Natural killer cell (primary cell): Measurements from ENCODE around the gene CLEC2A. TPM values are rescaled to one million over a fixed set of nuclear protein-coding genes. Genes with fewer than 3 reads are reported as not detected.

Experiments
- ATAC-seq, 3 donors: fragments of 150-1000 bp in 2 of 3; fragments of 200-7000 bp in 1 of 3; cut with Tn5 transposase; 1 replicate in 1 of 3; 2 replicates in 2 of 3; pipeline ENCODE4 v1.10.0; 2021; ENCODE audit warnings: mild to moderate bottlenecking in 2 of 3, moderate library complexity in 2 of 3
- DNase-seq, 2 donors: peaks; one replicate each; pipeline versions ENCODE4 v3.0.0 to v3.0.0-alpha.2; 2013 to 2021; ENCODE audit warnings: mixed read lengths in 1 of 2
- H3K27ac ChIP-seq: one replicate; pipeline ENCODE4 v1.5.1; 2013; ENCODE audit warnings: mild to moderate bottlenecking, low read length
- H3K27me3 ChIP-seq: one replicate; pipeline ENCODE4 v1.6.1; 2013; ENCODE audit warnings: low read length; ENCODE audit not compliant: control insufficient read depth, insufficient read depth
- H3K36me3 ChIP-seq: one replicate; pipeline ENCODE4 v1.6.1; 2013; ENCODE audit warnings: low read length; ENCODE audit not compliant: control insufficient read depth, insufficient read depth
- H3K4me1 ChIP-seq: one replicate; pipeline ENCODE4 v1.6.1; 2013; ENCODE audit warnings: low read length; ENCODE audit not compliant: control insufficient read depth, insufficient read depth
- H3K4me3 ChIP-seq: one replicate; pipeline ENCODE4 v1.5.1; 2013; ENCODE audit warnings: low read length
- H3K9me3 ChIP-seq: one replicate; pipeline ENCODE4 v1.6.1; 2013; ENCODE audit warnings: low read length; ENCODE audit not compliant: control insufficient read depth, insufficient read depth
- H3K27ac Mint-ChIP-seq, 2 donors: one replicate each; pipeline ENCODE4 v1.8.0; 2022; ENCODE audit warnings: mild to moderate bottlenecking in 2 of 2, mixed read lengths in 2 of 2, moderate library complexity in 1 of 2
- H3K27me3 Mint-ChIP-seq, 2 donors: one replicate each; pipeline ENCODE4 v1.8.0; 2022; ENCODE audit warnings: low read depth in 2 of 2, mixed read lengths in 2 of 2
- H3K36me3 Mint-ChIP-seq: one replicate; pipeline ENCODE4 v1.8.0; 2022; ENCODE audit warnings: mixed read lengths
- H3K4me1 Mint-ChIP-seq, 2 donors: one replicate each; pipeline ENCODE4 v1.8.0; 2022; ENCODE audit warnings: mixed read lengths in 2 of 2
- H3K4me3 Mint-ChIP-seq: one replicate; pipeline ENCODE4 v1.8.0; 2022; ENCODE audit warnings: mild to moderate bottlenecking, moderate library complexity, mixed read lengths
- H3K9me3 Mint-ChIP-seq, 2 donors: one replicate each; pipeline ENCODE4 v1.8.0; 2022; ENCODE audit warnings: mixed read lengths in 2 of 2
- WGBS: methylation state at CpG from one replicate; pipeline ENCODE4 v1.1.7; 2013; ENCODE audit warnings: missing lambda C conversion rate; ENCODE audit not compliant: insufficient coverage; 5-methylcytosine and 5-hydroxymethylcytosine counted together
- intact Hi-C: fragments of 100-400 bp; cut with micrococcal nuclease; formaldehyde crosslinking; loops from one replicate; pipeline ENCODE4 v1.14.2; 2022
- total RNA-seq, 4 donors: library from RNA; stranded (reverse); fragments of 120-200 nt in 1 of 4; gene quantifications; one replicate each; pipeline versions ENCODE4 v1.2.3 to v1.2.4, GENCODE V29; 2013 to 2022
- TF ChIP-seq, protein P1 (sequence below): fragments of 200-600 bp; IDR thresholded peaks from one replicate; pipeline ENCODE4 v1.8.0; 2022; ENCODE audit warnings: antibody characterized with exemption

Gene CLEC2A
- total RNA-seq, 3 donors from 2014 or later (not counting 1 experiment from before 2014, with no cell fraction given) = not detected

DNA sequence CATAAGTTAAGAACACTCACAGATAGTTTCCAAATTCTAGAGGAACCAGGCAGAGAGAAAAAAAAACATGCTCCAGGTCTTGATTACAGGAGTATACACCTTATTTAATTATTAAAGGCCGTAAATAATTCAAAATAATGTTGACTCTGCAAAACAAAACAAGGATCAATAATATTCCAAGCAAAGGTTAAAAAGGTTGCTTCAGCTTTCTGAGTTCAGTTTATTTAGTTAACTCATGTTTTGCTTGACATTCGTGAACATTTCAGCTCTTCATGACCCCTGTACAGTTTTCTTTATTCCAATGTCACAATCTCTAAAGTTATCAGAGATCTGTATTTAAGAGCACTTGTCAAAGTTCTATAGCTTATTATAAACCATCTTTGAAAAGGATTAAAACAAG lies 31.2 kb downstream of the CLEC2A start:
- intact Hi-C loops = no loop called here
- 100% methylated on average over 2 of the region's 2 CpGs for WGBS
- TF ChIP-seq, protein P1, sequence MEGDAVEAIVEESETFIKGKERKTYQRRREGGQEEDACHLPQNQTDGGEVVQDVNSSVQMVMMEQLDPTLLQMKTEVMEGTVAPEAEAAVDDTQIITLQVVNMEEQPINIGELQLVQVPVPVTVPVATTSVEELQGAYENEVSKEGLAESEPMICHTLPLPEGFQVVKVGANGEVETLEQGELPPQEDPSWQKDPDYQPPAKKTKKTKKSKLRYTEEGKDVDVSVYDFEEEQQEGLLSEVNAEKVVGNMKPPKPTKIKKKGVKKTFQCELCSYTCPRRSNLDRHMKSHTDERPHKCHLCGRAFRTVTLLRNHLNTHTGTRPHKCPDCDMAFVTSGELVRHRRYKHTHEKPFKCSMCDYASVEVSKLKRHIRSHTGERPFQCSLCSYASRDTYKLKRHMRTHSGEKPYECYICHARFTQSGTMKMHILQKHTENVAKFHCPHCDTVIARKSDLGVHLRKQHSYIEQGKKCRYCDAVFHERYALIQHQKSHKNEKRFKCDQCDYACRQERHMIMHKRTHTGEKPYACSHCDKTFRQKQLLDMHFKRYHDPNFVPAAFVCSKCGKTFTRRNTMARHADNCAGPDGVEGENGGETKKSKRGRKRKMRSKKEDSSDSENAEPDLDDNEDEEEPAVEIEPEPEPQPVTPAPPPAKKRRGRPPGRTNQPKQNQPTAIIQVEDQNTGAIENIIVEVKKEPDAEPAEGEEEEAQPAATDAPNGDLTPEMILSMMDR = no peak
- H3K4me1 ChIP-seq = no peaks in the 10 kb centered on the region
- H3K27ac ChIP-seq = no peak overlapping the region
- H3K9me3 ChIP-seq = peaks cover 10% of the 10 kb centered on the region
- no peak overlapping the region for H3K4me3 Mint-ChIP-seq
- no peak overlapping the region for H3K4me3 ChIP-seq
- no peak for ATAC-seq
- H3K27me3 Mint-ChIP-seq = peaks cover 0 to 4% of the 10 kb centered on the region in 2 donors
- H3K4me1 Mint-ChIP-seq = peaks cover 0 to under 1% of the 10 kb centered on the region in 2 donors
- no peaks in the 10 kb centered on the region for H3K36me3 ChIP-seq
- H3K36me3 Mint-ChIP-seq = peaks cover 8% of the 10 kb centered on the region
- H3K27me3 ChIP-seq = no peaks in the 10 kb centered on the region
- DNase-seq = no peak
- H3K9me3 Mint-ChIP-seq = peaks cover 0 to 9% of the 10 kb centered on the region in 2 donors
- no peak overlapping the region for H3K27ac Mint-ChIP-seq

DNA sequence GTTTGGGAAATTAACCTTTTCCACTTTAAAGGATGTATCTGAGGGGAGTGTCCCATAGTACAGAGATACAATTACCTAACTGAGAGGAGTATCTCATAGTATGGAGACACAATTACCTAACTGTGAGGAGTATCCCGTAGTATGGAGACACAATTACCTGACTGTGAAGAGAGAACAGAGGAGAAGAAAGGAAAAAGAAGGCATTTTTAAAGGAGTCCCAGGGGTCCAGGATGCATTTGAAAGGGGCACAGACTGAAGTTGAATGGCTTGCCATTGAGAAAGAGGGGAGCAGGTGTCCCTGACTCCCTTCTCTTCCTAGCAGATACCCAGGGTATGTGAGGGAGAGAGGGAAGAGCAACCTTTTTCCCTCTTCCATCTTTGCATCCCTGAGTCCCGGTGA lies 33.0 kb downstream of the CLEC2A start:
- no peak overlapping the region for H3K4me3 Mint-ChIP-seq
- peaks cover 0 to 9% of the 10 kb centered on the region in 2 donors for H3K9me3 Mint-ChIP-seq
- peaks cover 8% of the 10 kb centered on the region for H3K36me3 Mint-ChIP-seq
- ATAC-seq (no peak), DNase-seq (no peak)
- no peaks in the 10 kb centered on the region for H3K4me1 ChIP-seq
- no peak overlapping the region for H3K4me3 ChIP-seq
- H3K27me3 ChIP-seq = no peaks in the 10 kb centered on the region
- TF ChIP-seq, protein P1 = no peak
- intact Hi-C loops = no loop called here
- H3K27me3 Mint-ChIP-seq = peaks cover 4% of the 10 kb centered on the region in 2 donors
- no peak overlapping the region for H3K27ac Mint-ChIP-seq
- peaks cover 0 to under 1% of the 10 kb centered on the region in 2 donors for H3K4me1 Mint-ChIP-seq
- no peak overlapping the region for H3K27ac ChIP-seq
- WGBS = 100% methylated on average over 1 of the region's 2 CpGs
- no peaks in the 10 kb centered on the region for H3K36me3 ChIP-seq
- peaks cover 10% of the 10 kb centered on the region for H3K9me3 ChIP-seq

DNA sequence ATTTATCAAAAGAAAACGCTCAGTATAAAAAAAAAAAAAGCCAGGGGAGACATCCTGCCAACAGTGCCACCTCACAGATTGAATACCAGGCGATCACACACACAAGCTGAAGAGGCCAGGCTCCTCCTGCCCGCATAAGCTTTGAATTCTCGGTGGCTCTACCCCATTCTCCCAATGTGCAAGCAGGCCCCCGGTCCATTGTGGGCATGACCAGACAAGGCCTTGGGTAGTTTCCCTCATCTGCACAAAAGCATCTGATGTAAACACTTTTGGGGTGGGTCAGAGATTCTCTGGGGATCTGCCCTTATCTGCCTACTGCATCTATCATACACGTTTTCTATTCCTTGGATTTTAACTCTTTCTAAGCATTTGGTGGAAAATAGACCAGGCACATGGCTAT lies 34.6 kb downstream of the CLEC2A start:
- no peak overlapping the region for H3K27ac Mint-ChIP-seq
- 91% methylated on average over 6 of the region's 6 CpGs for WGBS

More for the DNA sequence above, 34.6 kb downstream of the CLEC2A start:
- H3K4me3 ChIP-seq = no peak overlapping the region
- peaks cover 0 to 2% of the 10 kb centered on the region in 2 donors for H3K9me3 Mint-ChIP-seq
- intact Hi-C loops = no loop called here
- H3K27me3 ChIP-seq = no peaks in the 10 kb centered on the region
- ATAC-seq (no peak), DNase-seq (no peak)
- no peak overlapping the region for H3K27ac ChIP-seq
- H3K27me3 Mint-ChIP-seq = peaks cover 4 to 11% of the 10 kb centered on the region in 2 donors
- H3K36me3 Mint-ChIP-seq = no peaks in the 10 kb centered on the region
- TF ChIP-seq, protein P1 = no peak
- H3K4me1 ChIP-seq = no peaks in the 10 kb centered on the region
- no peaks in the 10 kb centered on the region for H3K36me3 ChIP-seq
- peaks cover 5% of the 10 kb centered on the region for H3K9me3 ChIP-seq
- H3K4me1 Mint-ChIP-seq = peaks cover 0 to 6% of the 10 kb centered on the region in 2 donors
- H3K4me3 Mint-ChIP-seq = no peak overlapping the region
